ENCODE results near the gene KAT6B.

DNA sequence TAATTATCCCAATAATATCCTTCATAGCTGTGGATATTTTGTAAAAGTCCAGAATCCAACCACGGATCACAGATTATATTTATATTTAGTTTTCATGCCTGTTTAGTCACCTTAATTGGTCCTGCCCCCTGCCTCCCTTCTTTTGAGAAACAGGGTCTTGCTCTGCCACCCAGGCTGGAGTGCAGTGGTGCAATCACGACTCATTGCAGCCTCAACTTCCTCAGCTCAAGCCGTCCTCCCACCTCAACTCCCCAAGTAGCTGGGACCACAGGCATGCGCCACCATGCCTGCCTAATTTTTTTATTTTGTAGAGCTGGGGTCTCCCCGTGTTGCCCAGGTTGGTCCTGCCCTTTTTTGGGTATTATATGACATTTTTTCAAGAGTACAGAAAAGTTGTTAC, 129.4 kb downstream of the KAT6B start:
- TF ChIP-seq, protein P1, sequence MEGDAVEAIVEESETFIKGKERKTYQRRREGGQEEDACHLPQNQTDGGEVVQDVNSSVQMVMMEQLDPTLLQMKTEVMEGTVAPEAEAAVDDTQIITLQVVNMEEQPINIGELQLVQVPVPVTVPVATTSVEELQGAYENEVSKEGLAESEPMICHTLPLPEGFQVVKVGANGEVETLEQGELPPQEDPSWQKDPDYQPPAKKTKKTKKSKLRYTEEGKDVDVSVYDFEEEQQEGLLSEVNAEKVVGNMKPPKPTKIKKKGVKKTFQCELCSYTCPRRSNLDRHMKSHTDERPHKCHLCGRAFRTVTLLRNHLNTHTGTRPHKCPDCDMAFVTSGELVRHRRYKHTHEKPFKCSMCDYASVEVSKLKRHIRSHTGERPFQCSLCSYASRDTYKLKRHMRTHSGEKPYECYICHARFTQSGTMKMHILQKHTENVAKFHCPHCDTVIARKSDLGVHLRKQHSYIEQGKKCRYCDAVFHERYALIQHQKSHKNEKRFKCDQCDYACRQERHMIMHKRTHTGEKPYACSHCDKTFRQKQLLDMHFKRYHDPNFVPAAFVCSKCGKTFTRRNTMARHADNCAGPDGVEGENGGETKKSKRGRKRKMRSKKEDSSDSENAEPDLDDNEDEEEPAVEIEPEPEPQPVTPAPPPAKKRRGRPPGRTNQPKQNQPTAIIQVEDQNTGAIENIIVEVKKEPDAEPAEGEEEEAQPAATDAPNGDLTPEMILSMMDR (IDR thresholded peaks at IDR 0.05), result no peak
- no peak for TF ChIP-seq EZH2 (IDR thresholded peaks at IDR 0.05; ENCODE audit: borderline replicate concordance, insufficient read depth, low read depth, low read length, poor library complexity, severe bottlenecking)
